ENCODE data around the gene SAMHD1.

GRCh38 chr20:36873498-36874189 lies 77.9 kb downstream of the SAMHD1 start:
- no peak for TF ChIP-seq EZH2 (IDR thresholded peaks at IDR 0.05; ENCODE audit: insufficient read depth, poor library complexity, severe bottlenecking)
- no peak for TF ChIP-seq EZH2phosphoT487 (IDR thresholded peaks at IDR 0.05; ENCODE audit: insufficient read depth, low read depth)

Measured in GM23248 (cell line).